Sigmoid colon (tissue), 4 donors: Measurements from ENCODE around the gene DOCK11.
"Not testable (repeated sequence)": the region's sequence is repeated elsewhere in the genome, so short reads cannot be mapped to it uniquely, and the experiment has no call there.

ENCODE experiments used
- CTCF ChIP-seq, 4 experiments: fragments of 450-650 bp in 3 of 4; fragments of 200-600 bp in 1 of 4; IDR thresholded peaks; one replicate each; pipeline ENCODE4 v1.5.1; 2016 to 2019; ENCODE audit warnings: antibody characterized with exemption in 4 of 4, mild to moderate bottlenecking in 3 of 4, moderate library complexity in 2 of 4
- EP300 ChIP-seq, 4 donors: sonication (generic); formaldehyde crosslinking; IDR thresholded peaks; one replicate each; pipeline ENCODE4 v1.6.1; 2017; ENCODE audit warnings: antibody characterized with exemption in 4 of 4
- POLR2A ChIP-seq, 2 donors: fragments of 450-650 bp; IDR thresholded peaks; one replicate each; pipeline ENCODE4 v1.6.1; 2016; ENCODE audit warnings: antibody characterized with exemption in 2 of 2, mild to moderate bottlenecking in 2 of 2, moderate library complexity in 2 of 2
- POLR2AphosphoS5 ChIP-seq, 4 donors: sonication (generic); formaldehyde crosslinking; IDR thresholded peaks; one replicate each; pipeline ENCODE4 v1.6.1; 2017; ENCODE audit warnings: antibody characterized with exemption in 4 of 4

GRCh38 chrX:118586206-118586605 lies 90.6 kb downstream of the DOCK11 start:
- not testable (repeated sequence) for TF ChIP-seq CTCF, POLR2A, POLR2AphosphoS5, EP300 (IDR thresholded peaks at IDR 0.05)
